ENCODE data around the gene CPNE4. TPM values are rescaled to one million over a fixed set of nuclear protein-coding genes. Genes with fewer than 3 reads are reported as not detected.

The CPNE4 gene
- total RNA-seq, 1 donor from 2014 or later = not detected

DNA sequence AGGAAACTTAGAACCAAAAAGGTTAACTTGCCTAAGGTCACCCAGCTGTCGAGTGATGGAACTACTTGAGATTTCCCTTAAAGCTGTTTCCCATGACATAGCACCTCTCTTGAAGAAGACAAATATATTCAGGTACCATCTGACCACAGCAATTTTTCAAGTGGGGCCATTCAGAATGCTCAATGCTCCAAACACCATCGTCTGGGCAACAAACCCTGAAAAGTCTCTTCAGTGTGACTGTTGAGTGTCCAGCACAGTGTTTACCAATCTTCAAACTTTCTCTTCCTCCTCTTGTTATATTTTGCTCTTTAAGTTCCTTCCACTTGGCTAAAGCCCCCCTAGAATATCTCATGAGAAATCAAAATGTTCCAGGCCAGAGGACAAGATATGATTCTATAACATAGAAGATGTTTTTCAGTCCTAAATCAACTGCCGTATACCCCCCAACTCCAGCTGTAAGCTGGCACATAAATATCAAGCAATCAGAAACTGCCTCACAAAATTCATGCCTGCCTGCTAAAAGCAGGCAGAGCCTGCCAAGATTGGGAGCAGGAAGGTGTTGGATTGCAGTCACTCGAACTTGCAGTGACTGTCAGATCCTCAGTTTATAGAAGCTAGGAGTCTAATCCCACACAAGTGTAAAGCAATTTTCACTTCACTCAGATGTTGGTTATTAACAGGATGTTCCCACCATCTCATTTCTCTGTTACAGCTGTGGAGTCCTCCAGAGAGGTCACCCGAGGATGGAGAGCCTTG is 301.6 kb downstream of the CPNE4 start:
- Mint-ChIP-seq H3K27ac (ENCODE audit: unreplicated experiment) (no peak overlapping the region), H3K4me1 (ENCODE audit: unreplicated experiment) (no peaks in the 10 kb centered on the region), H3K9me3 (ENCODE audit: unreplicated experiment) (peaks cover 3% of the 10 kb centered on the region), H3K27me3 (ENCODE audit: unreplicated experiment) (no peaks in the 10 kb centered on the region), H3K36me3 (ENCODE audit: unreplicated experiment) (no peaks in the 10 kb centered on the region), H3K4me3 (ENCODE audit: unreplicated experiment) (no peak overlapping the region)
- TF ChIP-seq CTCF (IDR thresholded peaks at IDR 0.05) = no peak
- DNase-seq (ENCODE audit: extremely low spot score, unreplicated experiment) = no peak

GRCh38 chr3:131731709-131732108 is 303.1 kb downstream of the CPNE4 start:
- H3K9me3 Mint-ChIP-seq (ENCODE audit: unreplicated experiment) = peaks cover 3% of the 10 kb centered on the region
- H3K27me3 Mint-ChIP-seq (ENCODE audit: unreplicated experiment) = no peaks in the 10 kb centered on the region
- H3K36me3 Mint-ChIP-seq (ENCODE audit: unreplicated experiment) = no peaks in the 10 kb centered on the region
- no peak overlapping the region for H3K27ac Mint-ChIP-seq (ENCODE audit: unreplicated experiment)
- H3K4me3 Mint-ChIP-seq (ENCODE audit: unreplicated experiment) = no peak overlapping the region
- no peak for TF ChIP-seq CTCF (IDR thresholded peaks at IDR 0.05)
- no peak for DNase-seq (ENCODE audit: extremely low spot score, unreplicated experiment)
- H3K4me1 Mint-ChIP-seq (ENCODE audit: unreplicated experiment) = no peaks in the 10 kb centered on the region

DNA sequence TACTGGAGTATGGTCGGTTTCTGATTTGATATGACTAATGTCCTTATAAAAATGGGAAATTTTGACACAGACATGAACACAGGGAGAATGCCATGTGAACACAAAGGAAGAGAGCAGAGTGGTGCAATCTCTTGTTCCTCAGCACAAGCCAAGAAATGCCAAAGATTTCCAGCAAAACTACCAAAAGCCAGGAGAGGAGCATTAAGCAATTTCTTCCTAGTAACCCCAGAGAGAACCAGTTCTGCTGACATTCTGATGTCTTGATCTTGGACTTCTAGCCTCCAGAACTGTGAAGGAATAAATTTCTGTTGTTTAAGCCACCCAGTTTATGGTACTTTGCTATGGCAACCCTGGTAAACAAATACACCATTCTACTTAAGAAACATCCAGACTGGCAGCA is 304.2 kb downstream of the CPNE4 start:
- Mint-ChIP-seq H3K36me3 (ENCODE audit: unreplicated experiment) (no peaks in the 10 kb centered on the region), H3K4me1 (ENCODE audit: unreplicated experiment) (no peaks in the 10 kb centered on the region), H3K9me3 (ENCODE audit: unreplicated experiment) (peaks cover 3% of the 10 kb centered on the region), H3K27me3 (ENCODE audit: unreplicated experiment) (no peaks in the 10 kb centered on the region), H3K27ac (ENCODE audit: unreplicated experiment) (no peak overlapping the region), H3K4me3 (ENCODE audit: unreplicated experiment) (no peak overlapping the region)
- no peak for TF ChIP-seq CTCF (IDR thresholded peaks at IDR 0.05)
- DNase-seq (ENCODE audit: extremely low spot score, unreplicated experiment) = no peak

DNA sequence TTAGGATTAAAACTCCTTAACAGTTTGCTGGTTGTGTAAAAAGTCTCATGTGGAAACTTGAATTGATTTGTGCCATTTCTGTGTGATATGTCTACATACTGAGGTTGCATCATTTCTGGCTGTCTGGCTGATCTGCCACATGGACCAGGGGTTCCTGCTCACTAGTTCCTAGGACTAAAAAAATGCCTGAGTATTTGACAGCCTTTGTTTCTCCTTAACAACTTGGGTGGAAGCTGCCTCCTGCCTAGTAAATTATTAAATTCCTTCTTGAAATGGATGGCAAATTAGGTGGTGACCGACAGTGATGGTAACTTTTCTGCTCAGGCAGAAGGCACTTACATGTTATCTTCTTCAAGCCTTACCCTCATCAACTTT is 305.2 kb downstream of the CPNE4 start:
- no peak overlapping the region for H3K27ac Mint-ChIP-seq (ENCODE audit: unreplicated experiment)
- DNase-seq (ENCODE audit: extremely low spot score, unreplicated experiment) = no peak

More for the DNA sequence above, 305.2 kb downstream of the CPNE4 start:
- no peaks in the 10 kb centered on the region for H3K4me1 Mint-ChIP-seq (ENCODE audit: unreplicated experiment)
- H3K36me3 Mint-ChIP-seq (ENCODE audit: unreplicated experiment) = no peaks in the 10 kb centered on the region
- TF ChIP-seq CTCF (IDR thresholded peaks at IDR 0.05) = no peak
- no peaks in the 10 kb centered on the region for H3K27me3 Mint-ChIP-seq (ENCODE audit: unreplicated experiment)
- no peak overlapping the region for H3K4me3 Mint-ChIP-seq (ENCODE audit: unreplicated experiment)
- H3K9me3 Mint-ChIP-seq (ENCODE audit: unreplicated experiment) = peaks cover 3% of the 10 kb centered on the region

Measured in osteocyte (in vitro differentiated cells).